Stimulated activated effector memory CD8-positive, alpha-beta T cell treated with anti-CD3 and anti-CD28 coated beads, Interleukin-12 subunit alpha, Interleukin-12 subunit beta, amount 100 ng/mL, for 72 hours (primary cell): ENCODE results near the gene HPS6.

Experiments used
- ATAC-seq: fragments of 150-1000 bp; cut with Tn5 transposase; 2 replicates; pipeline ENCODE4 v1.10.0; 2021
- DNase-seq, 2 donors: peaks; one replicate each; pipeline ENCODE4 v3.0.0; 2021 to 2022; ENCODE audit warnings: low spot score in 2 of 2
- H3K27ac Mint-ChIP-seq: one replicate; pipeline ENCODE4 v1.8.0; 2022; ENCODE audit warnings: mild to moderate bottlenecking, mixed read lengths
- H3K36me3 Mint-ChIP-seq: one replicate; pipeline ENCODE4 v1.8.0; 2022; ENCODE audit warnings: mild to moderate bottlenecking, mixed read lengths
- H3K4me1 Mint-ChIP-seq: one replicate; pipeline ENCODE4 v1.8.0; 2022; ENCODE audit warnings: mixed read lengths
- H3K4me3 Mint-ChIP-seq: one replicate; pipeline ENCODE4 v1.8.0; 2022; ENCODE audit warnings: mild to moderate bottlenecking, mixed read lengths
- H3K9me3 Mint-ChIP-seq: one replicate; pipeline ENCODE4 v1.8.0; 2022; ENCODE audit warnings: mixed read lengths

The HPS6 gene

GRCh38 chr10:102109166-102110116 is 44.3 kb downstream of the HPS6 start:
- DNase-seq (no peak), ATAC-seq (no peak)
- Mint-ChIP-seq H3K27ac (peak overlapping the region; percentile 61), H3K4me1 (peaks cover 46% of the 10 kb centered on the region), H3K36me3 (peaks cover 86% of the 10 kb centered on the region), H3K9me3 (no peaks in the 10 kb centered on the region), H3K4me3 (no peak overlapping the region)

DNA sequence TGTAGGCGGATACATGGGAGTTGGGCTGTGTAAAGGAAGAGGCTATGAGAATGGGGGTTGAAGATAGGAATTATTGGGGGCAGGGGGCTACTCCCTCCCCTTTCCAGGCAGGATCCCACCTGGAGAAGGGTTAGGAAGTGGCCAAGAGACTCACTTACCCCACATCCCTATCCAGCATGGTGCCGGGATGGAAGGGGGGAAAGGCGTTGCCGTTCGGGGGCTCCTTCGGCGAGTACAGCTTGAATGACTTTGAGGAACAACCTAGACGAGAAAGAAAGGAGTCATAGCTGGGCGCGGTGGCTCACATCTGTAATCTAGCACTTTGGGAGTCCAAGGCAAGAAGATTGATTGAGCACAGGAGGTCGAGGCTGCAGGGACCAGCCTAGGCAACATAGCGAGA is 46.1 kb downstream of the HPS6 start:
- ATAC-seq: no peak

GRCh38 chr10:102112210-102112817 is 47.2 kb downstream of the HPS6 start:
- no peak for DNase-seq
- no peak for ATAC-seq
- peak overlapping the region; percentile 94 for H3K27ac Mint-ChIP-seq
- peaks cover 58% of the 10 kb centered on the region for H3K4me1 Mint-ChIP-seq
- H3K4me3 Mint-ChIP-seq: peak overlapping the region; percentile 81
- H3K36me3 Mint-ChIP-seq: peaks cover 62% of the 10 kb centered on the region
- no peaks in the 10 kb centered on the region for H3K9me3 Mint-ChIP-seq

More for the DNA sequence above, 46.1 kb downstream of the HPS6 start:
- Mint-ChIP-seq H3K4me3 (no peak overlapping the region), H3K27ac (peak overlapping the region; percentile 94), H3K9me3 (no peaks in the 10 kb centered on the region), H3K4me1 (peaks cover 49% of the 10 kb centered on the region), H3K36me3 (peaks cover 70% of the 10 kb centered on the region)
- DNase-seq: no peak

- peak overlapping the region; percentile 94 for H3K27ac Mint-ChIP-seq
- no peaks in the 10 kb centered on the region for H3K9me3 Mint-ChIP-seq
- peaks cover 69% of the 10 kb centered on the region for H3K4me1 Mint-ChIP-seq
- peak overlapping the region; percentile 81 for H3K4me3 Mint-ChIP-seq
- DNase-seq (peak in 1 of 2 donors; percentile 54), ATAC-seq (no peak)
- peaks cover 64% of the 10 kb centered on the region for H3K36me3 Mint-ChIP-seq
Observed at GRCh38 chr10:102113261-102113955, 48.3 kb downstream of the HPS6 start.

GRCh38 chr10:102113956-102114857 is 49.1 kb downstream of the HPS6 start:
- H3K36me3 Mint-ChIP-seq: peaks cover 61% of the 10 kb centered on the region
- peak overlapping the region; percentile 81 for H3K4me3 Mint-ChIP-seq
- H3K4me1 Mint-ChIP-seq: peaks cover 74% of the 10 kb centered on the region
- no peaks in the 10 kb centered on the region for H3K9me3 Mint-ChIP-seq
- H3K27ac Mint-ChIP-seq: peak overlapping the region; percentile 94
- ATAC-seq (peak; percentile 3), DNase-seq (peak in 1 of 2 donors; percentile 63)

- DNase-seq (peak; percentile 61 to 86), ATAC-seq (peak; percentile 80)
- Mint-ChIP-seq H3K4me1 (peaks cover 74% of the 10 kb centered on the region), H3K9me3 (no peaks in the 10 kb centered on the region), H3K4me3 (peak overlapping the region; percentile 81), H3K36me3 (peaks cover 57% of the 10 kb centered on the region), H3K27ac (peak overlapping the region; percentile 94)
Observed at GRCh38 chr10:102114861-102115618, 49.9 kb downstream of the HPS6 start.

DNA sequence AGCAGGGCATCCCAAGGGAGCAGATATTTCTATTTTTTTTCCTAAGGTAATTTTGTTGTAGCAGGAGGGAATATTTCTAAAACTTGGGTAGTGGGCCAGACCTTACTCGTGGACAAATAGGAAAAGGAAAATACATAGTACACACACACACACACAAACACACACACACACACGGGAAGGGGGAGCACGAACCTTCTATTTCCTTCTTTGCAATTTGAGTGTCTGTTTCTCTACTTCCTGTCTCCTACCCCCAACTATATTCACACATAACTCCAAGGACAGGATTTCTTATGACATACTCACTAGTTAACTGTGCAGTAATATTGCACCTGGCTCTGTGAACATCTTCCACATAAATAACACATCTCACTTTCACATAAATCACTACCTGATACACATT is 50.6 kb downstream of the HPS6 start:
- Mint-ChIP-seq H3K9me3 (no peaks in the 10 kb centered on the region), H3K27ac (peak overlapping the region; percentile 94), H3K4me3 (peak overlapping the region; percentile 81), H3K4me1 (peaks cover 72% of the 10 kb centered on the region), H3K36me3 (peaks cover 50% of the 10 kb centered on the region)
- ATAC-seq: no peak
- no peak for DNase-seq

- no peak for ATAC-seq
- Mint-ChIP-seq H3K36me3 (peaks cover 41% of the 10 kb centered on the region), H3K27ac (peak overlapping the region; percentile 94), H3K9me3 (no peaks in the 10 kb centered on the region), H3K4me3 (peak overlapping the region; percentile 81), H3K4me1 (peaks cover 80% of the 10 kb centered on the region)
- DNase-seq: no peak
Observed at GRCh38 chr10:102116656-102117055, 51.5 kb downstream of the HPS6 start.
